K562 (cell line): ENCODE measurements around the gene HPX. TPM values are rescaled to one million over a fixed set of nuclear protein-coding genes. Genes with fewer than 3 reads are reported as not detected.

Source experiments
- ATAC-seq: fragments of 200-7000 bp; cut with Tn5 transposase; 3 replicates; pipeline ENCODE4 v1.9.1; 2020; ENCODE audit warnings: moderate library complexity
- BruUV-seq: library from RNA; stranded (reverse); fragments of 400-500 nt; replicated peaks from 2 replicates; lab custom pipeline; 2021; lab: Mats Ljungman, UMichigan
- CTCF ChIA-PET: fragments of 300-600 bp; formaldehyde crosslinking; extraction: SDS; loops from one replicate; lab custom pipeline; 2021; ENCODE audit warnings: low intra/inter-chr PET ratio; lab: Yijun Ruan, JAX
- POLR2A ChIA-PET: fragments of 300-600, 350-650 bp; sonication (Branson Sonifier 250); formaldehyde crosslinking; extraction: SDS; loops from one replicate; lab custom pipeline; 2021; ENCODE audit warnings: antibody characterized with exemption, inconsistent platforms; lab: Yijun Ruan, JAX
- DNase-seq, 4 experiments: peaks; one replicate each; pipeline versions ENCODE4 v3.0.0 to v3.0.0-alpha.2; 2011 to 2018; ENCODE audit warnings: low spot score in 3 of 4, mixed read lengths in 3 of 4; ENCODE audit errors: extremely low read depth in 1 of 4
- FAIRE-seq: peaks from 2 replicates; lab custom pipeline; 2011; peaks lifted over from hg19 to GRCh38; lab: Jason Lieb, UNC
- H2AFZ ChIP-seq: 2 replicates; pipeline ENCODE4 v1.6.0; 2011; ENCODE audit warnings: low read depth, low read length, control low read depth, inconsistent platforms
- H3K27ac ChIP-seq: fragments of 200-600 bp; 3 replicates; pipeline ENCODE4 v1.8.0; 2011; ENCODE audit warnings: low read depth, mild to moderate bottlenecking, control low read depth, inconsistent platforms, low read length, moderate library complexity, mixed read lengths; ENCODE audit errors: extremely low read depth
- H3K27me3 ChIP-seq, 2 experiments: fragments of 300-600 bp in 1 of 2; 2 replicates in 1 of 2; 3 replicates in 1 of 2; pipeline versions ENCODE4 v1.6.0 to v1.8.0; 2011; ENCODE audit warnings: inconsistent platforms in 2 of 2, low read length in 2 of 2, mild to moderate bottlenecking in 1 of 2, mixed read lengths in 1 of 2, moderate library complexity in 1 of 2; ENCODE audit not compliant: control insufficient read depth in 2 of 2, insufficient read depth in 2 of 2
- H3K36me3 ChIP-seq: fragments of 300-600 bp; 3 replicates; pipeline ENCODE4 v1.8.0; 2011; ENCODE audit warnings: mild to moderate bottlenecking, low read length, inconsistent platforms; ENCODE audit not compliant: control insufficient read depth, insufficient read depth
- H3K4me1 ChIP-seq, 2 experiments: fragments of 200-600 bp in 1 of 2; replicated peaks in 1 of 2; 2 replicates in 1 of 2; 3 replicates in 1 of 2; pipeline versions ENCODE4 v1.5.1 to v1.8.0; 2011; ENCODE audit warnings: inconsistent platforms in 2 of 2, low read length in 2 of 2, mild to moderate bottlenecking in 1 of 2, mixed read lengths in 1 of 2, moderate library complexity in 1 of 2; ENCODE audit not compliant: control insufficient read depth in 2 of 2, insufficient read depth in 2 of 2
- H3K4me2 ChIP-seq: 2 replicates; pipeline ENCODE4 v1.6.1; 2011; ENCODE audit warnings: low read length, control low read depth, inconsistent platforms, mixed read lengths; ENCODE audit not compliant: insufficient read depth
- H3K4me3 ChIP-seq: fragments of 200-600 bp; sonication (generic), shearing (Covaris generic); 2 replicates; pipeline ENCODE4 v1.5.1; 2016; ENCODE audit warnings: control low read depth, inconsistent platforms
- H3K79me2 ChIP-seq: fragments of 200-600 bp; 3 replicates; pipeline ENCODE4 v1.8.0; 2011; ENCODE audit warnings: low read length, inconsistent platforms; ENCODE audit not compliant: control insufficient read depth, insufficient read depth
- H3K9ac ChIP-seq, 2 experiments: 2 replicates each; pipeline versions ENCODE4 v1.6.0 to v1.6.1; 2011; ENCODE audit warnings: low read depth in 2 of 2, low read length in 2 of 2, control low read depth in 1 of 2, inconsistent platforms in 1 of 2, mild to moderate bottlenecking in 1 of 2, mixed read lengths in 1 of 2; ENCODE audit not compliant: insufficient read depth in 1 of 2
- H3K9me1 ChIP-seq: one replicate; pipeline ENCODE4 v1.6.0; 2011; ENCODE audit warnings: inconsistent platforms, mild to moderate bottlenecking, low read length, moderate library complexity; ENCODE audit not compliant: control insufficient read depth, insufficient read depth
- H3K9me3 ChIP-seq: replicated peaks from 2 replicates; pipeline ENCODE4 v1.5.1; 2011; ENCODE audit warnings: low read depth, low read length, inconsistent platforms; ENCODE audit not compliant: control insufficient read depth, insufficient read depth
- H4K20me1 ChIP-seq: replicated peaks from 2 replicates; pipeline ENCODE4 v1.6.1; 2011; ENCODE audit warnings: low read length, inconsistent platforms, mixed read lengths; ENCODE audit not compliant: control insufficient read depth, insufficient read depth
- CAMTA2 ChIP-seq: fragments of 250-450 bp; sonication (Bioruptor Pico); conservative IDR thresholded peaks from 2 replicates; pipeline ENCODE4 v1.5.1; 2022
- FOXM1 ChIP-seq, 2 experiments: fragments of 450-650 bp in 1 of 2; sonication (generic) in 1 of 2; formaldehyde crosslinking in 1 of 2; IDR thresholded peaks; 2 replicates each; pipeline versions ENCODE4 v1.6.1 to v1.9.0; 2017 to 2022; ENCODE audit warnings: low read depth in 2 of 2, mild to moderate bottlenecking in 2 of 2, missing genetic modification reagents in 1 of 2, moderate library complexity in 1 of 2
- HDAC3 ChIP-seq: fragments of 450-650 bp; IDR thresholded peaks from 2 replicates; pipeline ENCODE4 v1.6.1; 2018; ENCODE audit warnings: borderline replicate concordance, mild to moderate bottlenecking, moderate library complexity; ENCODE audit not compliant: partially characterized antibody
- IFI16 ChIP-seq: fragments of 250-450 bp; sonication (Bioruptor Pico); IDR thresholded peaks from 2 replicates; pipeline ENCODE4 v2.1.2; 2022; ENCODE audit warnings: mild to moderate bottlenecking, inconsistent platforms
- MCM3 ChIP-seq: fragments of 450-650 bp; IDR thresholded peaks from 2 replicates; pipeline ENCODE4 v1.6.1; 2016
- MTA1 ChIP-seq: fragments of 450-650 bp; IDR thresholded peaks from 2 replicates; pipeline ENCODE4 v1.6.1; 2017; ENCODE audit warnings: borderline replicate concordance
- NFE2 ChIP-seq: IDR thresholded peaks from 2 replicates; pipeline ENCODE4 v1.6.1; 2014; ENCODE audit warnings: antibody characterized with exemption, low read depth
- PHF8 ChIP-seq: fragments of 200-600 bp; sonication (generic); IDR thresholded peaks from 2 replicates; pipeline ENCODE4 v1.6.1; 2012; ENCODE audit warnings: mixed run types, mild to moderate bottlenecking, inconsistent platforms, low read length, moderate library complexity, borderline replicate concordance
- SRF ChIP-seq, 2 experiments: fragments of 250-450, 450-650 bp in 1 of 2; sonication (Bioruptor Pico) in 1 of 2; sonication (generic) in 1 of 2; formaldehyde crosslinking; IDR thresholded peaks; 2 replicates each; pipeline versions ENCODE4 v1.5.0 to v1.5.1; 2020 to 2022; ENCODE audit warnings: mild to moderate bottlenecking in 1 of 2, missing genetic modification reagents in 1 of 2
- TARDBP ChIP-seq: fragments of 450-650 bp; IDR thresholded peaks from 2 replicates; pipeline ENCODE4 v1.6.1; 2016
- TCF3 ChIP-seq: sonication (generic); formaldehyde crosslinking; IDR thresholded peaks from 2 replicates; pipeline ENCODE4 v1.4.0; 2020; ENCODE audit warnings: mild to moderate bottlenecking, missing genetic modification reagents
- ZMIZ1 ChIP-seq, 2 experiments: fragments of 150-350 bp in 1 of 2; IDR thresholded peaks; 2 replicates each; pipeline ENCODE4 v1.6.1; 2012 to 2016; ENCODE audit warnings: low read depth in 2 of 2, low read length in 2 of 2, mild to moderate bottlenecking in 1 of 2, moderate library complexity in 1 of 2
- ZNF316 ChIP-seq: fragments of 450-650 bp; IDR thresholded peaks from 2 replicates; pipeline ENCODE4 v1.6.1; 2016
- WGBS: fragments of 100-300 bp; shearing (Covaris generic); methylation state at CpG from one replicate; pipeline ENCODE4 v1.1.6; 2016; ENCODE audit warnings: low coverage, mixed read lengths; ENCODE audit not compliant: insufficient coverage; ENCODE audit errors: missing lambda C conversion rate; 5-methylcytosine and 5-hydroxymethylcytosine counted together
- in situ Hi-C: fragments of 300-500 bp; cut with MboI; formaldehyde crosslinking; loops from 4 replicates; pipeline ENCODE4 v1.15.0; 2018; ENCODE audit warnings: inconsistent platforms, mixed read lengths
- intact Hi-C: fragments of 100-400 bp; cut with micrococcal nuclease; formaldehyde crosslinking; loops from 2 replicates; pipeline ENCODE4 v1.14.2; 2022
- polyA plus RNA-seq, 8 experiments: library from polyadenylated mRNA; depleted of rRNA in 4 of 8; stranded (reverse) in 5 of 8; unstranded in 3 of 8; fragments of >200 nt; fragmentation: Nextera tagmentation in 2 of 8; fragmentation: Illumina TruSeq in 1 of 8; extraction: Ambion mirVana in 2 of 8; extraction: Trizol in 1 of 8; gene quantifications; 2 replicates each; pipeline versions ENCODE4 v1.2.1 to v1.2.3, GENCODE V29; 2011 to 2014; ENCODE audit warnings: inconsistent platforms in 1 of 8, missing spikeins in 1 of 8
- total RNA-seq, 7 experiments: library from RNA; depleted of rRNA in 6 of 7; stranded (reverse); fragments of >200 nt in 6 of 7; fragmentation: Illumina TruSeq in 2 of 7; extraction: Trizol in 2 of 7; gene quantifications; 2 replicates each; pipeline versions ENCODE4 v1.2.1 to v1.2.3, GENCODE V29; 2011 to 2021; ENCODE audit warnings: low replicate concordance in 1 of 7

The HPX gene
- total and polyA plus RNA-seq, 9 of the 15 experiments (the other 6 are each of a cell fraction or from before 2014, with no cell fraction given) = 0.12 to 1.2 (median 0.49) TPM; not detected in 1

- intact Hi-C loops = no loop called here
- in situ Hi-C loops = no loop called here
- ATAC-seq = no peak
- WGBS = 44% methylated on average over 4 of the region's 4 CpGs
- TF ChIP-seq ZNF316 (peak; percentile 56), CAMTA2 (CRISPR knock-in tag) (no peak), FOXM1 (IDR thresholded peaks at IDR 0.05; ENCODE audit: low read depth) (no peak), FOXM1 (CRISPR knock-in tag; IDR thresholded peaks at IDR 0.05; ENCODE audit: low read depth) (0 out of 2 replicates have a peak, but pooled peaks have one; percentile 11)
- CTCF ChIA-PET = no interaction called here
- H3K27me3 ChIP-seq = no peaks in the 10 kb centered on the region
- H3K4me3 ChIP-seq = peak overlapping the region; percentile 87
- POLR2A ChIA-PET = interaction anchor here (0.6 to 1.7 kb wide), 6 partner anchors 8 to 1977 kb away, joined by 3 to 7 read pairs (median 3); no protein-coding TSS in a partner anchor
- H2AFZ ChIP-seq = no peak overlapping the region
- no peaks in the 10 kb centered on the region for H3K9me1 ChIP-seq
- BruUV-seq = no TSS peak
- peak overlapping the region; percentile 93 for H3K27ac ChIP-seq
- peaks cover 14 to 17% of the 10 kb centered on the region in 2 experiments; a peak in 4 of 5 replicates for H3K4me1 ChIP-seq
- no peaks in the 10 kb centered on the region for H3K9me3 ChIP-seq
- H3K4me2 ChIP-seq = peak overlapping the region; percentile 97
- no peak for DNase-seq
- peaks cover 53% of the 10 kb centered on the region for H3K79me2 ChIP-seq
- FAIRE-seq = no peak
- H3K9ac ChIP-seq = peak overlapping the region; percentile 95 to 99; a peak in 3 of 4 replicates
- no peaks in the 10 kb centered on the region; the same call in 1 of the 2 replicates for H4K20me1 ChIP-seq
- peaks cover 82% of the 10 kb centered on the region for H3K36me3 ChIP-seq
Observed at GRCh38 chr11:6482441-6482840, 41.7 kb upstream of the HPX start.

- peaks cover 82% of the 10 kb centered on the region for H3K36me3 ChIP-seq
- TF ChIP-seq SRF (CRISPR knock-in tag; IDR thresholded peaks at IDR 0.05) (no peak), HDAC3 (no peak), NFE2 (no peak), IFI16 (no peak), TCF3 (CRISPR knock-in tag) (no peak), MTA1 (no peak), TARDBP (no peak), MCM3 (no peak), ZMIZ1 (IDR thresholded peaks at IDR 0.05; ENCODE audit: low read depth in 2 of 2, low read length in 2 of 2) (no peak), PHF8 (no peak)
Observed at GRCh38 chr11:6481924-6482275, 41.1 kb upstream of the HPX start.

More at GRCh38 chr11:6481924-6482275, 41.1 kb upstream of the HPX start:
- no peaks in the 10 kb centered on the region for H3K9me3 ChIP-seq
- ChIA-PET CTCF (no interaction called here), POLR2A (interaction anchor here (0.6 to 1.7 kb wide), 11 partner anchors 8 to 263 kb away, joined by 3 to 7 read pairs (median 3); partner anchors contain the start of genes MRPL17 and TRIM3)
- H3K4me2 ChIP-seq = peak overlapping the region; percentile 97
- DNase-seq (peak in 1 of 4 experiments; percentile 12), FAIRE-seq (no peak), ATAC-seq (peak; percentile 36)
- H3K9me1 ChIP-seq = no peaks in the 10 kb centered on the region
- peak overlapping the region; percentile 95 to 99 for H3K9ac ChIP-seq
- 0% methylated on average over 6 of the region's 13 CpGs for WGBS
- peaks cover 53% of the 10 kb centered on the region for H3K79me2 ChIP-seq
- peak overlapping the region; percentile 87; the same call in 1 of the 2 replicates for H2AFZ ChIP-seq
- intact Hi-C loops = no loop called here
- no TSS peak for BruUV-seq
- peaks cover 14 to 17% of the 10 kb centered on the region in 2 experiments; a peak in 4 of 5 replicates for H3K4me1 ChIP-seq
- no peaks in the 10 kb centered on the region; the same call in 1 of the 2 replicates for H4K20me1 ChIP-seq
- in situ Hi-C loops = no loop called here
- H3K27ac ChIP-seq = peak overlapping the region; percentile 93
- peak overlapping the region; percentile 87 for H3K4me3 ChIP-seq
- no peaks in the 10 kb centered on the region for H3K27me3 ChIP-seq
